Measurements from ENCODE around the gene NUP37.
"Not testable (repeated sequence)": the region's sequence is repeated elsewhere in the genome, so short reads cannot be mapped to it uniquely, and the experiment has no call there.

The NUP37 gene

GRCh38 chr12:102119674-102120563, at the start of gene NUP37, which contains the start of gene PARPBP:
TSS of gene NUP37 (minus strand) at chr12:102120114. CDS start at chr12:102118518, 1,596 bp downstream.
TSS of gene PARPBP (plus strand) at chr12:102120183. CDS start at chr12:102123889, 3,706 bp downstream.
- peaks cover 39% of the 10 kb centered on the region for H3K36me3 ChIP-seq (ENCODE audit: control insufficient read depth, insufficient read depth, low read length)

GRCh38 chr12:102167821-102168604, 48.1 kb upstream of the NUP37 start:
- Histone ChIP-seq H3K36me3 (ENCODE audit: control insufficient read depth, insufficient read depth, low read length) (peaks cover 11% of the 10 kb centered on the region), H3K9me3 (ENCODE audit: control insufficient read depth, insufficient read depth, low read depth, low read length) (no peaks in the 10 kb centered on the region), H3K27ac (ENCODE audit: low read depth, low read length) (no peak overlapping the region), H3K4me3 (ENCODE audit: low read depth, low read length) (no peak overlapping the region), H3K27me3 (ENCODE audit: control insufficient read depth, insufficient read depth, low read length) (no peaks in the 10 kb centered on the region), H3K4me1 (ENCODE audit: control insufficient read depth, insufficient read depth, low read length) (no peaks in the 10 kb centered on the region), H3K9ac (ENCODE audit: low read length) (no peak overlapping the region)

More at GRCh38 chr12:102119674-102120563, at the start of gene NUP37, which contains the start of gene PARPBP:
- Histone ChIP-seq H3K9me3 (ENCODE audit: control insufficient read depth, insufficient read depth, low read depth, low read length) (no peaks in the 10 kb centered on the region), H3K9ac (ENCODE audit: low read length) (peak within 1 kb of the TSS; percentile 99), H3K27me3 (ENCODE audit: control insufficient read depth, insufficient read depth, low read length) (no peaks in the 10 kb centered on the region), H3K4me3 (ENCODE audit: low read depth, low read length) (peak within 1 kb of the TSS; percentile 90), H3K27ac (ENCODE audit: low read depth, low read length) (peak within 1 kb of the TSS; percentile 73; the same call in 1 of the 2 replicates), H3K4me1 (ENCODE audit: control insufficient read depth, insufficient read depth, low read length) (peaks cover 8% of the 10 kb centered on the region; the same call in 1 of the 2 replicates)

- H3K27ac ChIP-seq (ENCODE audit: low read depth, low read length): no peak overlapping the region
- H3K36me3 ChIP-seq (ENCODE audit: control insufficient read depth, insufficient read depth, low read length): peaks cover 3% of the 10 kb centered on the region
- no peak overlapping the region for H3K9ac ChIP-seq (ENCODE audit: low read length)
- H3K27me3 ChIP-seq (ENCODE audit: control insufficient read depth, insufficient read depth, low read length): no peaks in the 10 kb centered on the region
- H3K4me3 ChIP-seq (ENCODE audit: low read depth, low read length): no peak overlapping the region
- no peaks in the 10 kb centered on the region for H3K9me3 ChIP-seq (ENCODE audit: control insufficient read depth, insufficient read depth, low read depth, low read length)
- no peaks in the 10 kb centered on the region for H3K4me1 ChIP-seq (ENCODE audit: control insufficient read depth, insufficient read depth, low read length)
These were observed 43.5 kb upstream of the NUP37 start for GRCh38 chr12:102163383-102163782.

GRCh38 chr12:102155206-102155605, 35.3 kb upstream of the NUP37 start:
- Histone ChIP-seq H3K36me3 (ENCODE audit: control insufficient read depth, insufficient read depth, low read length) (peaks cover 31% of the 10 kb centered on the region), H3K27ac (ENCODE audit: low read depth, low read length) (peak overlapping the region; percentile 56; the same call in 1 of the 2 replicates), H3K4me1 (ENCODE audit: control insufficient read depth, insufficient read depth, low read length) (peaks cover 11% of the 10 kb centered on the region)
- H3K9ac ChIP-seq (ENCODE audit: low read length); H3K9me3 ChIP-seq (ENCODE audit: control insufficient read depth, insufficient read depth, low read depth, low read length); H3K27me3 ChIP-seq (ENCODE audit: control insufficient read depth, insufficient read depth, low read length); H3K4me3 ChIP-seq (ENCODE audit: low read depth, low read length): not testable (repeated sequence)

- H3K36me3 ChIP-seq (ENCODE audit: control insufficient read depth, insufficient read depth, low read length): peaks cover 27% of the 10 kb centered on the region
- H3K27ac ChIP-seq (ENCODE audit: low read depth, low read length): not testable (repeated sequence)
These were observed 27.2 kb upstream of the NUP37 start for GRCh38 chr12:102147062-102147587.

GRCh38 chr12:102144221-102144620, 24.3 kb upstream of the NUP37 start:
- H3K9me3 ChIP-seq (ENCODE audit: control insufficient read depth, insufficient read depth, low read depth, low read length): peaks cover 5% of the 10 kb centered on the region; the same call in 1 of the 2 replicates
- H3K36me3 ChIP-seq (ENCODE audit: control insufficient read depth, insufficient read depth, low read length): peaks cover 10% of the 10 kb centered on the region; the same call in 1 of the 2 replicates
- no peaks in the 10 kb centered on the region for H3K4me1 ChIP-seq (ENCODE audit: control insufficient read depth, insufficient read depth, low read length)
- H3K27ac ChIP-seq (ENCODE audit: low read depth, low read length): no peak overlapping the region
- H3K9ac ChIP-seq (ENCODE audit: low read length): no peak overlapping the region
- H3K27me3 ChIP-seq (ENCODE audit: control insufficient read depth, insufficient read depth, low read length): no peaks in the 10 kb centered on the region
- no peak overlapping the region for H3K4me3 ChIP-seq (ENCODE audit: low read depth, low read length)

More at GRCh38 chr12:102147062-102147587, 27.2 kb upstream of the NUP37 start:
- H3K9me3 ChIP-seq (ENCODE audit: control insufficient read depth, insufficient read depth, low read depth, low read length); H3K9ac ChIP-seq (ENCODE audit: low read length); H3K4me3 ChIP-seq (ENCODE audit: low read depth, low read length); H3K4me1 ChIP-seq (ENCODE audit: control insufficient read depth, insufficient read depth, low read length); H3K27me3 ChIP-seq (ENCODE audit: control insufficient read depth, insufficient read depth, low read length): not testable (repeated sequence)

GRCh38 chr12:102142866-102143373, 23.0 kb upstream of the NUP37 start:
- not testable (repeated sequence) for H3K4me3 ChIP-seq (ENCODE audit: low read depth, low read length); H3K27me3 ChIP-seq (ENCODE audit: control insufficient read depth, insufficient read depth, low read length); H3K27ac ChIP-seq (ENCODE audit: low read depth, low read length); H3K4me1 ChIP-seq (ENCODE audit: control insufficient read depth, insufficient read depth, low read length); H3K9ac ChIP-seq (ENCODE audit: low read length); H3K9me3 ChIP-seq (ENCODE audit: control insufficient read depth, insufficient read depth, low read depth, low read length)
- peaks cover 10% of the 10 kb centered on the region; the same call in 1 of the 2 replicates for H3K36me3 ChIP-seq (ENCODE audit: control insufficient read depth, insufficient read depth, low read length)

- not testable (repeated sequence) for H3K27ac ChIP-seq (ENCODE audit: low read depth, low read length); H3K27me3 ChIP-seq (ENCODE audit: control insufficient read depth, insufficient read depth, low read length); H3K9ac ChIP-seq (ENCODE audit: low read length); H3K4me1 ChIP-seq (ENCODE audit: control insufficient read depth, insufficient read depth, low read length); H3K9me3 ChIP-seq (ENCODE audit: control insufficient read depth, insufficient read depth, low read depth, low read length); H3K4me3 ChIP-seq (ENCODE audit: low read depth, low read length)
- peaks cover 13% of the 10 kb centered on the region; the same call in 1 of the 2 replicates for H3K36me3 ChIP-seq (ENCODE audit: control insufficient read depth, insufficient read depth, low read length)
These were observed 17.7 kb upstream of the NUP37 start for GRCh38 chr12:102137619-102138018.

- H3K27me3 ChIP-seq (ENCODE audit: control insufficient read depth, insufficient read depth, low read length); H3K4me3 ChIP-seq (ENCODE audit: low read depth, low read length); H3K9ac ChIP-seq (ENCODE audit: low read length); H3K27ac ChIP-seq (ENCODE audit: low read depth, low read length); H3K9me3 ChIP-seq (ENCODE audit: control insufficient read depth, insufficient read depth, low read depth, low read length); H3K4me1 ChIP-seq (ENCODE audit: control insufficient read depth, insufficient read depth, low read length): not testable (repeated sequence)
- peaks cover 18% of the 10 kb centered on the region for H3K36me3 ChIP-seq (ENCODE audit: control insufficient read depth, insufficient read depth, low read length)
These were observed 11.5 kb upstream of the NUP37 start for GRCh38 chr12:102131442-102131841.

- not testable (repeated sequence) for H3K9me3 ChIP-seq (ENCODE audit: control insufficient read depth, insufficient read depth, low read depth, low read length); H3K27ac ChIP-seq (ENCODE audit: low read depth, low read length); H3K27me3 ChIP-seq (ENCODE audit: control insufficient read depth, insufficient read depth, low read length); H3K9ac ChIP-seq (ENCODE audit: low read length); H3K4me3 ChIP-seq (ENCODE audit: low read depth, low read length); H3K4me1 ChIP-seq (ENCODE audit: control insufficient read depth, insufficient read depth, low read length)
- peaks cover 23% of the 10 kb centered on the region for H3K36me3 ChIP-seq (ENCODE audit: control insufficient read depth, insufficient read depth, low read length)
These were observed 10.8 kb upstream of the NUP37 start for GRCh38 chr12:102130720-102131119.

Data from HUES6 (cell line).